NCI-H2196 (cell line): Measurements from ENCODE around the gene SEC61A1.

Source experiments
- DNase-seq: peaks from one replicate; lab custom pipeline; 2025; ENCODE audit not compliant: unreplicated experiment; lab: John Stamatoyannopoulos, UW

Gene SEC61A1

DNA sequence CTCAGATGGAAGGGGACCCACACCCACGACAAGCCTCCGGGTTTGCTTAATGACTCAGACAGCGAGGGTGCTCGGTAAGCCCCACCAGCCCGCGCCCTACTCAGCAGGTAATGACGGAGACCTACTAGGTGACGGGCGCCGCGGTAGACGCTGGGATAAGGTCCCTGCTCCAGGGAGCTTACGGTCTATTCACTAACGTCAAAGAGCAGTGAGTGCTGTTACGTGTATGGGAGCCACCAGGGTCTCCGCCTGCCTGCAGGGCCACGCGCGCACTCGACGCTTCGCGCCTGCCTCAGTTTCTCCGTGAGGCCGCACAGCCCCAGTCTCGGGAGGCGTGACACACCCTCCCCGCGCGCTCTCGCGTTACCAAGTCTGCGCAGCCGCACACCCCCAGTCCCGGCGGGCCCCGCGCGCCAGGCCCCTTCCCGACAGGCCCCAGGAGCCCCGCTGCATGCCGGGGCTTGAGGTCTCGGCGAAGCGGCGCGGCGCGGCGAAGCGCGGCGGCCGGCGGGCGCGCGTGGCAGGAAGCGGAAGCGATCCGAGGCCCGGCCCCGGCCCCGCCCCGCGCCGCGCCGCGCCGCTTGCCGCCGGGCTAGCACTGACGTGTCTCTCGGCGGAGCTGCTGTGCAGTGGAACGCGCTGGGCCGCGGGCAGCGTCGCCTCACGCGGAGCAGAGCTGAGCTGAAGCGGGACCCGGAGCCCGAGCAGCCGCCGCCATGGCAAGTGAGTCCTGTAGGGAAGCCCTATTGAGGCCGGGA, at the start of gene SEC61A1:
Gene SEC61A1 (plus strand): TSS at position 601 of the 758 bp plus-strand sequence. CDS start 116 bp downstream, at position 717.
- DNase-seq = peak; percentile 99

DNA sequence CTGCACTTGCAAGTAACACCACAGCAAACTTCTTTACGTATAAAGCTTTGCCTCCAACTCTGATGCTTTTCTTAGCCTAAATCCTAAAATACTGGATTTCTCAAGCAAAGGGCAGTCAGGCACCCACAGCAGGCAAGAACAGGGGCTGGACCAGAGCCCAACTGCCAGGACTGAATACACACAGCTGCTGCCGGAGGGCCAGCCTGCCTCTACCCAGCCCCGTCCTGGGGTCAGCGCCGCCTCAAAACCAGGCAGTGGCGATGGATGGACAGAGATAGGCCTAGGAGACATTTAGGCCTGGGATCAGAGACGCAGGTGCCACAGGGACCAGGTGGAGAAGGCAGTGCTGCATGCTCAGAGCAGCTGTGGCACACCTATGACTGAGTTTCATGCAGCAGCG, 47.6 kb upstream of the SEC61A1 start:
- no peak for DNase-seq

DNA sequence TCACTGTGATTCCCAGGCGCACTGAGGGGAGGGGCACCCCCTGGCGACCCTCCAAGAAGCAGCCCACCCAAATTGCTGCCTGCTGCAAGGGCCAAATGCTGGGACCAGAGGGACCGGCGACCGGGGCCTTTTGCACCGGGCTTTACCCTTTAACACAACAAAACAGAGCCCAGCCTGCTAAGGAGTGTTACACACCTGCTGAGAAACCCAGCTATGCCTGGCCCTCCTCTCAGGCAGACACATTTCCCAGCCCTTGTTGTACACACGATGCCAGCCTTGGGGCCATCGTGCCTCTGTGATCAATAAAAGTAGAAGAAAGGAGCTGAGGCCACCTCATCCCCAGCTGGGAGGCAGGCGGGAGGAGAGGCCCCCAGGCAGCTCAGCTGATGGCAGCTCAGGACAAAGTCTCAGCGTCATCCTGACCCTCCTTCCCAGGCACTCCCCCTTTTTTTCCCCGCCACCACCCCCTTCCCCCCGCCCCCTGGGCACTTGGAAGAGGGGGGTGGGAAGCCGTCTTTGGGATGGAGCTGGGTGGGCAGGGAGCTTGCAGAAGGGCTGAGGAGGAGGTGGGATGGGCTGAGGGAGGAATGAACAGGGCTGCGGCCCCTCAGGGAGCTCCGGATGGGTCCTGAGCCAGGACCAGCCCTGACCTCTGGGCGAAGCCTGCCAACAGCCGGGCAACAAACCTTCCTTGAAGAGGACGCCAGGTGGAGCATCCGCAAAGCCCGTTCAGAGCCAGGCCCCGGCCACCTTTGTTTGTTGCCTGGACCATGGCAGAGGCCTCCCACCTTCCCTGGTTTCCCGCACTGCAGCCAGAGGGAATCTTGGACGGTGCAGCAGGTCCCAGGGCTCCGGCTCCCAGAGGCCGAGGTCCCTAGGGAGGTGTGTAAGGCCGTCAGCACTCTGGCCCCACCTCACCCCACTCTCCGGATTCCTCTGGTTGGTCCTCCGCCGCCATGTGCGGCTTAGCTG, 45.9 kb upstream of the SEC61A1 start:
- DNase-seq = no peak

DNA sequence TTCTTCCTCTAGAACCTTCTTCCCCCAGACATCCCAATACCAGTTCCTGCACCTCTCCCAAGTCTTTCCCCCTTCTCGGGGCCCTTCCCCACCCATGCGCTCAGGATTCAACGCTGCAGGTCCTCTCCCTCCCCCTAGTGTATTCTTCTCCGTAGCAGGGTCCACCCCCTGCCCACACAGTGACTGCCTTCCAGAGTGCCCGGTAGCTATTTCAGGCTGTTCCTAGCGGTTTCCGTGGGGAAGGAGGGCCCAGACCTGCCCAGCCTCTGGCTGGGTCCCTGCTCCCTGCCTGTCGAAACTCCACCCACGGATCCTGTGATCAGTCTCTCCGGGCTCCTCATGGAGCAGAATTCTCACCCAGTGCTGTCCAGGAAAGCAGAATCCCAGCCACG, 45.2 kb upstream of the SEC61A1 start:
- no peak for DNase-seq

DNA sequence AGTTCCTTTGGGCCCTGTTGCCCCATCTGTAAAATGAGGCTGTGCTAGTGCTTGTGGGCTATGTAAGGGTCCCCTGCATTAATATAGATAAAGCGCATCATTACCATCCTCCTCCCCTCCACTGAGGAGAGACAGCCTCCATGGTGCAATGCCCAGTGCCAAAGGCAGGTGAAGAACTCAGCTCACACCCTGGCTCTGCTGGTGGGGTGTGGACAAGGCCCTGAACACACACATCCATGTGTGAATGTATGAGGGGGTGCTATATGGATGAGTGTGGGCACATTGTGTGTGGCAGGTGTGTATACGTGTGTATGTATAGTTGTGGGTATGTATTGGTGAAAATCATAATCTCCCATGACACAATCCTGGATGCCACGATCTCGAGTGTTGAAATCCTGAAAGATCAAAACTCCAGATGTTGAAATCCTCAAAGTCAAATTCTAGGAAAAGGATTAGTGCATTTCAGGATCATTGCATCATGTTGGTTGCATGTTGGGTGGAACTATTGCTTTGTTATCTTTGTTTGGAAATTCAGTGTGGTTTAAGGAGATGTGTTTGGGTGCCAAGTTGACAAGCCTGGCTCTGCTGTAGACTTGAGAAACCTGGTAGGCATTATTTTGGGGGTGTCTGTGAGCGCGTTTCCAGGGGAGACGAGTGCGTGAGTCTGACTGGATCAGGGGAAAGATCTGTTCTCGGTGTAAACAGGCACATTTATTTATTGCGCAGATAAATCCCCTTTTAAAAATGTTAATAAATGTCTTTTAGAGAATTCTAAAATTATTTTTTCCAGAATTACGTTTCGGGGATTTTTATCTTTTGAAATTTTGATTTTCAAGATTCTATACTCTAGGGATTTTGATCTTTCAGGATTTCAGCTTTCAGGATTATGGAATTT, 42.0 kb upstream of the SEC61A1 start:
- no peak for DNase-seq

DNA sequence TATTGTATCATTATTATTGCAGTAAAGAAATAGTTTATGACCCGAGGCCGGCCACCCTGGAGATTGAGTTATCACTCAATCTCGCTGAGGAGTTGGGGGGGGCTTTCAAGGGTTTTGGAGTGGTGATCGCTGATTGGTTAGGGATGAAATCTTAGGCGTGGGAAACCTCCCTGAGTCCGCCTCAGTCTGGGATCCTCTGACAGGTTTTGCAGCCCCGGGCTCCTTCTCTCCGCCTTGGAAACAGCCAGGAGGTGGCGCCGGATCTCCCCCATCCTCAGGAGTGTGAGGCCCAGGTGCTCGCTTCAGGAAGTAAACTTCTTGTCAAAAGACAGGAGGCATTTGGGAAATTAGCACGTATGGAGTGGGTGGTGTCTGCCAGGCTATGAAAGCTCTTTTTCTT, 41.1 kb upstream of the SEC61A1 start:
- no peak for DNase-seq

DNA sequence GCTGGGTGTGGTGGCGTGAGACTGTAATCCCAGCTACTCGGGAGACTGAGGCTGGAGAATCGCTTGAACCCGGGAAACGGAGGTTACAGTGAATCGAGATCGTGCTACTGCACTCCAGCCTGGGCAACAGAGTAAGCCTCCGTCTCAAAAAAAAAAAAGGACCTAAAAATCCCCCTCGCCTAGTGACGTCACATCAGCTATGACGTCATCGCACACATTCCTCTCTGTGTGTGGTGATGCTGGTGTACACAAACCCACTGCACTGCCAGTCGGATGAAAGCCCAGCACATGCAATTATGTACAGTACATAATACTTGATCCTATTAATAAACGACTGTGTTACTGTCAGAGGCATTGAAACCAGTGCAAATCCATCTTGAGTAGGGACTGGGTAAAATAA, 40.2 kb upstream of the SEC61A1 start:
- no peak for DNase-seq

DNA sequence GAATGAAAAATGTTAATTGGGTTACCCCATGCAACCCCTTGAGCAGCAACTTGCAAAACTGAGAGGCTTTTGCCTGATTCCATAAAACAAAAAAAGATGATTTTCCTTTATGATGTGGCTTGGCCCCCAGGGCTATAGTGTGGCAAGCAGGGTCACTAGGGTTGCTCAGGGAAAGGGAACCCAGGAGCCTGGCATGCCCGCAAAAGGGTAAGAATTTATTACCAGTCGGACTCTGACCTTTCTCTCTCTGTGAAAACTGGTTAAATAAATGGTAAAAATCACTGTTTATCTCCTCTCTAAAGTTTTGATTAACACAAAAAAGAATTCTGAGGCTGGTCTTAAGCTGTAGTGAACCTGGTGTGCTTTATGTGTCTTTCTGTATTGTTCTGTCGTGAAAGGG, 37.7 kb upstream of the SEC61A1 start:
- no peak for DNase-seq

DNA sequence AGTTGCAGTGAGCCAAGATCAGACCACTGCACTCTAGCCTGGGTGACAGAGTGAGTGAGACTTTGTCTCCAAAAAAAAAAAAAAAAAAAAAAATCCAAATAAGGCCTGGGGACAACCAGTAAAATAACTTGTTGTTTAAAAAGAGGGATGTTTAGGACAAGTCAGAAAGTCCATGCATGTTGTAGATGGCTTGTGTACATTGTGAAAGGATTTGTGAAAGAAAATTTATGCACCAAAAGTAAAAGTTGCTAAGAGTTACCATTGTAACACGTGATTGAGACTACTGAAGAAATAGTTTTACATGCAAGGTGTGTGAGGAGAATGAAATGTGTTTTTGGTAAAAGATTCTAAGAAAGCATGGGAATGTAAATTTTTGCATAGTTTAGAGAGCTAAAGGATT, 35.7 kb upstream of the SEC61A1 start:
- no peak for DNase-seq

DNA sequence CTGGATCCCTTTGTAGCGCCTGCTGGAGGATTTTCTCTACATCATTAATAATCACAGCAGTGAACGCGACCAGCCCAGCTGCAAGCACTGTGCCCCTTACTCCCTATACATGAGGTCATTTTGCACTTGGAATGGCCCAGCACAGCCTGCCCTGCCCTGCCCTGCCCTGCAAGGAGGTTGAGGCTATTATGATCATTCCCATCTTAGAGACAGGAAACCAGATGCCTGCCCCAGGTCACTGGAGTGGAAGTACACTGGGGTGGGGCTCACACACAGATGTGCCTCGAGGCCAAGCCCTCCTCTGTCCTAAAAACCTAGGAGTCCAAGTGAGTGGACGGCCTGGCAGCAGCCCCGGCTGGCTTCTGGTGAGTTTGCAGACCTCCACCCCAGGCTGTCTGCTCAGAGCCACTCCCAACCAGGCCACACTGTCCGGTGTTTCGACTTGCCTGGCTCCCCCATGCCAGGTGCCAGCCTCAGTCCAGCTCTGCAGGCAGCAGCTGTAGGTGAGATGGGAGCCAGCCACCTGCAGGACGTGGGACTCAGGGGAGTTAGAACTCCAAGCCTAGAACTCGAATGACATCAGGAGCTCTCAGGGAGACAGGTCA, 30.4 kb upstream of the SEC61A1 start:
- DNase-seq = no peak

DNA sequence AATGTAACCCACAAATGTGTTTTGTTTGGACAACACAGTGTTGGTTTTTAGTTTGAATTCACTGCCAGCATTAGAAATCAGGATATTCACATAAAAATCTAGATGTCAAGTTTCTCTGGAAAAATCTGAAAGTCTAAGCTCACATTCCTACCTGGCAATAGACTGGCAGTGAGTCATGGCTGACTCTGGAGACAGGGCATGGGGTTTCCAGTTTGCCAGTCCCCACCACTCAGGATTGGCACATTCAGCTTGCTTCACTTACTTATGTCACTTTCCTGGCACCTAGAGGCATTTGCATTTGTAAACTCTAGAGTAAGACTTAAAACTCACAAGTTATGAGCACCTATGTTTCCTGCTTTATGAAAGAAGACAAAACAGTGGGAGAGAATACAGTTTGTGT, 19.1 kb upstream of the SEC61A1 start:
- no peak for DNase-seq

DNA sequence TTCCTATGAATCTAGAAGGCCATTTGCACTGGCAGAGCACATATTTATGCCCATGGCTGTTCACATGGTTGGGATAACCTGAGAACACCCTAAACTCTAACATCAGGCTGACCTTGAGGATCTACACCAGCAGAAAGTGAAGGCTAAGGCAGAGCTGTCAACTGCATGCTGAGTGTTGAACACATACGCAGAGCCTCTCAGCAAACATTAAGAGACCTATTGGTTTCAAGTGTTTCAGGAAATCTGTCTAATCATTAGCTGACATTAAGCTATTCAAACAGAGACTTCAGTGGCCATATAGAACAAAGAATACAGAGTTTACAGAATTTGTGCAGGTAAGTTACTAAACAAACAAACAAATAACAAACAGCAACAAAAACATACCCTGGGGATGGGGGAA, 16.1 kb upstream of the SEC61A1 start:
- no peak for DNase-seq

DNA sequence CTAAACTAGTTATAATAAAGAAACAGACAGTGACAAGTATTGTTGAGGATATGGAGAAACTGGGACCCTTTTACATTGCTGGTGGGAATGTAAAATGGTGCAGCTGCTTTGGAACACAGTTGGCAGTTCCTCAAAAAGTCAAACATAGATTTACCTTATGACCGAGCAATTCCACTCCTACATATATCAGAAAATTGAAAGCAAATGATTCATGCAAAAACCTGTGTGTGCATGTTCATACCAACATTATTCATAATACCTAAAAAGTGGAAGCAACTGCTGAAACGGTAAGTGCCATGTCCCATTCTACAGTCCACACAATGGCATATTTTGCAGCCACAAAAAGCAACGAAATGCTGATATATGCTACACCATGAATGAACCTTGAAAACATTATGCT, 12.2 kb upstream of the SEC61A1 start:
- DNase-seq = no peak

DNA sequence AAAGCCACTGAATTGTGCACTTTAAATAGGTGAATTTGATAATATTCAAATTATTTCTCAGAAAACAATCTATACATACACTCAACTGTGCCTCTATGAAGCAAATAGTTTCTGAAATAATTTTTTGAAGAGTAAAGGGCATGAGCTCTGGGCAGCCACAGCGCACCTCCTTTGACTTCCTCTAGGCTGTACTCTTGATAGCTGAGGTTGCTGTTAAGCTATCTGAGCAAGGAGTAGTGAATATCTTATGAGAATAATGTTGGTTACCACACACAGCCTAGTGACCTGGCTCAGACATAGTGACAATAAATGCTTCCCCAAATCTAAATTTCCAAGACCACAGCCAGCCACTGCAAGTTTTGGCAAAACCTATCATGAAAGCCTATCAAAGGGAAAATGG, 11.6 kb upstream of the SEC61A1 start:
- DNase-seq = no peak

DNA sequence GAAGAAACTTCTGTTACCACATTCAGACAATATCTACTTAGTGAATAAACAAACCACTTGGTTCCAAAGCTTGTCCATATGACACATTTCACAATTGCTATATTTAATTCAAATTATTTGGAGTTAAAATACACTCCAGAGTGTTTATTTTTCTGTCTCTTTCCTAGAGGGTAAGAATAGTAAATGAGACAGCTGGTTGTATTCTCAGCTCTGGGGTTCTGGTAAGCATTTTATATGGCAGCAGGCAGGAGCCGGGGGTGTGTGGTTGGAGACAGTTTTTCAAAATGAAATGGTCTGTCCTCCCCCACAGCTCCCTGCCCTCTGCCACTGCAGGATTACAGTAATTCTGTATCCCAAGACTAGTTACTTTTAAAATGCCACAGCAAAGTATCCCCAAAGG, 10.9 kb upstream of the SEC61A1 start:
- no peak for DNase-seq

DNA sequence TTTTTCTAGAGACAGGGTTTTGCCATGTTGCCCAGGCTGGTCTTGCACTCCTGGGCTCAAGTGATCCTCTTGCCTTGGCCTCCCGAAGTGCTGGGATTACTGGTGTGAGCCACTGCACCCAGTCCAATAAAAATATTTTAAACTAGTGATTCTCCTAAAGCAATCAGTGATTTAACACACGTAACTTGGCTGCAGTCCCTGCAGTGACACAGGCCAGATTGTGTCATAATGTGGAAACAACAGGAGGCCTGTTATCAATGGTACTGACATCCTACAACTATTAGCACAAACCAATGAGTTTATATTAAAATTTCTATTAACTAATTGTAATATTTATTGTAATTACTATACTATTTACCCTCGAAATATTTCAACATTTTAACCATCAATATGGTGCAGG, 1.6 kb upstream of the SEC61A1 start:
- DNase-seq = no peak

DNA sequence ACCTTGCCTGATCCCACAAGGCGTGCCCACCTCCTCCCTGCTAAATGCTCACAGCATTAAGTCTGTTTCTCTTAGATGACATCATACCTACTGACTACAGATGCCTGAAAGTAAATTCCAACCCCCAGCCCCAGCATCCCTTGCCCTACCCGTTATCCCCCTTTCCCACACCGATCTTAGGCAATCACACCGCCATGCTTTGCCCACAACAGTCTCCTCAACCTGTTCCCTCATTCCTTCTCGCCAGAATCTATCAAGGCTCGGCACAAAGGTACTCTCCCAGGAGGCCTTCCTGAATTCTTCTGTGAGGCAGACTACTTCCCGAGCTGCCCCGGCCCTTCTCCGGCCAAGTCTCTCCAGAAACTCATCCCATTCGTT, 789 bp upstream of the SEC61A1 start:
- no peak for DNase-seq

DNA sequence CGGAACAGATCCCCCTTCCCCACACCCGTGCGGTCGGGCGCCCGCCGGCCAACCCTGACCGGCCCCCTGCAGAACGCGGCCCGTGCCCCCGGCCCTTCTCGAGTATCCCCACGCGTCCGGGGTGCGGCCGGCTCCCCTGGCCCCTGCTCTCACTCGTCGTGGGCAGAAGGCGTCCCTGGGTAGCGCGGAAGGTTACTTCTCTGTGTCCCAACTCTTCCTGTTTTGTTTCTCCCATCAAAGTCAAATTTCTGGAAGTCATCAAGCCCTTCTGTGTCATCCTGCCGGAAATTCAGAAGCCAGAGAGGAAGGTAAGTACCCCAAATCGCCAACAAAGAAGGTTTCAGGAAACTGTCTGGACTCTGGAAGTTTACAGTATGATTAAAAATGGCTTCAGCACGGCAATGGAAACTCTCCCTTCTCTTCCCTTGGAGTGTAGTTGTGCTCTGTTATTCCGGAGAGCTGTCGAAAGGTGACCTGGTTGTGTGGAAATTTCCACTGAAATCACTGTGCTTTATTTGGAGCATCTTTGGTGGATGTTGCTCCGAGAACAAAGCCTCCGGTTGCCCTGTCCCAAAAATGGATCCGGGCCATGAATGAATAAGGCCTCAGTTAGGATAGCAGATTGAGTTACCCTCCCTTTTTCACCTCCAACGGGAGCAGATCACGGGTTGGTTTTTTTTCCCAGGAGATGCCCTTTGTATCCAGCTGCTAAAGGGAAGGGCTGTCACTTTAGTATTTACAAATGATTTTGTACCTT, 536 bp downstream of the SEC61A1 start:
- DNase-seq = no peak

DNA sequence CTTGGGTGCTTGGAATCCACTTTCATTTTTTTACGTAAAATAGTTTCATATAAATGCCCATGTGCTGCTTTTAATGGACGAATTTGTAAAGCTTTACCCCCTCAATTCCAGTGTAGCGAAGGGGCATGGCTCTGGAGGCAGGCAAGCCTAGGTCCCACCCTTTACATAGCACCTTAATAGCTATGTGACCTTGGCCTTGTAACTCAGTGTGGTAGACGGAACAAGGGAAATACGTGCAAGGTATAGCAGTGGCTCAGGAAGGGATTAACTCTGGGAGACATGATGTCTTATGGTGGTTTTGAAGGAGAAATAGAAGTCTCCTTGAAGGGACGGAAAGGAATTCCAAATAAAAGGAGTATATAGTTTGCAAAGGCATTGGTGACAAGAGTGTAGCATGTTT, 1.4 kb downstream of the SEC61A1 start:
- DNase-seq = no peak

DNA sequence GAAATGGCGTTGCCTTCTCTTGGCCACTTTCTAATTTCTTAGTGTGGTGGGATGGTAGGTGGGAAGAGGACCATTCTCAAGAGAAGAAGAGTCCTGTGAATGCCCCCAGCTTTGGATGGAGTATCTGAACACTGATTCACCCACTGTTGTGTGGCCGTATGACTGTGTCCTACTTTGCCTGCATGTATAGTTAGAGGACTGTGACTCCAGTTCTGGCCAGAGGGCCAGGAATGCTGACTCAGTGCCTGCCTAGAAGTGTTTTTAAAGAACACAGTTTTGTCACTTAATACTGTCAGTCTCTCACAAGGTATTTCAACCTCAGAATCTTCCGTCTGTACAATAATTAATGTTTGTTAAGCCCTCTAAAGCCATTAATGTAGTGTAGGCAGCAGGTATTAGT, 2.1 kb downstream of the SEC61A1 start:
- no peak for DNase-seq
